SK-N-SH (cell line): ENCODE results near the gene IKZF1.

Experiments used
- CHD2 ChIP-seq: fragments of 150-350 bp; IDR thresholded peaks from 2 replicates; pipeline ENCODE4 v1.6.1; 2018; ENCODE audit warnings: low read length; ENCODE audit not compliant: partially characterized antibody
- EZH2phosphoT487 ChIP-seq: fragments of 200-600 bp; sonication (generic); IDR thresholded peaks from 2 replicates; pipeline ENCODE4 v1.6.1; 2017; ENCODE audit warnings: low read depth, mixed run types, mild to moderate bottlenecking, antibody characterized with exemption, moderate library complexity, borderline replicate concordance
- FOXM1 ChIP-seq: IDR thresholded peaks from 2 replicates; pipeline ENCODE4 v1.4.0; 2012; ENCODE audit warnings: low read depth, mild to moderate bottlenecking
- GABPA ChIP-seq: IDR thresholded peaks from 2 replicates; pipeline ENCODE4 v1.4.0; 2012; ENCODE audit warnings: low read depth, mild to moderate bottlenecking
- JUND ChIP-seq: IDR thresholded peaks from 2 replicates; pipeline ENCODE4 v1.4.0; 2012
- MXI1 ChIP-seq: IDR thresholded peaks from 2 replicates; pipeline ENCODE4 v1.6.1; 2012; ENCODE audit warnings: mild to moderate bottlenecking, low read depth, low read length, improper control_type of control experiment
- POLR2AphosphoS5 ChIP-seq: IDR thresholded peaks from 2 replicates; pipeline ENCODE4 v1.6.1; 2012; ENCODE audit warnings: low read depth, low read length
- RAD21 ChIP-seq: IDR thresholded peaks from 2 replicates; pipeline ENCODE4 v1.6.1; 2012; ENCODE audit warnings: mild to moderate bottlenecking, low read length
- RCOR1 ChIP-seq: fragments of 150-350 bp; IDR thresholded peaks from 2 replicates; pipeline ENCODE4 v1.6.1; 2017; ENCODE audit warnings: antibody characterized with exemption, low read length
- RFX5 ChIP-seq: IDR thresholded peaks from 2 replicates; pipeline ENCODE4 v1.6.1; 2012; ENCODE audit warnings: mild to moderate bottlenecking, improper control_type of control experiment, low read length
- TF ChIP-seq, protein P1 (sequence below): fragments of 200-600 bp; sonication (generic); IDR thresholded peaks from 2 replicates; pipeline ENCODE4 v1.6.1; 2017; ENCODE audit warnings: antibody characterized with exemption, mild to moderate bottlenecking, moderate library complexity
- TF ChIP-seq, protein P2 (sequence below): IDR thresholded peaks from 2 replicates; pipeline ENCODE4 v1.6.1; 2012; ENCODE audit warnings: mild to moderate bottlenecking, low read depth, low read length, moderate library complexity
- TF ChIP-seq, protein P3 (sequence below): IDR thresholded peaks from 2 replicates; pipeline ENCODE4 v1.4.0; 2012; ENCODE audit warnings: low read depth
- TF ChIP-seq, protein P4 (sequence below): fragments of 150-350 bp; IDR thresholded peaks from 2 replicates; pipeline ENCODE4 v1.6.1; 2017; ENCODE audit warnings: antibody characterized with exemption, low read length, low read depth, borderline replicate concordance

DNA sequence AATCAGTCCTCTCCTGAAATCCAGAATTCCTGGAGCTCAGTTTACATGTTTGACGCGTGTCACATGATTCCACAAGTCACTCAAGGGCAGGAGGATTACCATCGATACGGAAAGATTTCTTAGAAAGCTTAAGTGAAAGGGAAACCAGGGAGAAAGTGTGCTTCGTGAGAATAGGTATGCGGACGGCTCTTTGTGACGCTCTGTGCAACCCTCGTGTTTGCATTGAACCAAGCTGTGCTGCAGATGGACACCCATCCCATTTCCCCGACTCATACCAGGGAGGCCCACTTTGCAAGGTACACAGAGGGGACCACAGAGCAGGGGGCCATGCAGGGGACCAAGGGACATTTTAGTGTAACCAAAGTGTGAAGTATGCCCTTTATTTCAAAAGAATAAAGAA, 43.2 kb downstream of the IKZF1 start:
- TF ChIP-seq GABPA = no peak
- TF ChIP-seq JUND = no peak
- TF ChIP-seq, protein P1, sequence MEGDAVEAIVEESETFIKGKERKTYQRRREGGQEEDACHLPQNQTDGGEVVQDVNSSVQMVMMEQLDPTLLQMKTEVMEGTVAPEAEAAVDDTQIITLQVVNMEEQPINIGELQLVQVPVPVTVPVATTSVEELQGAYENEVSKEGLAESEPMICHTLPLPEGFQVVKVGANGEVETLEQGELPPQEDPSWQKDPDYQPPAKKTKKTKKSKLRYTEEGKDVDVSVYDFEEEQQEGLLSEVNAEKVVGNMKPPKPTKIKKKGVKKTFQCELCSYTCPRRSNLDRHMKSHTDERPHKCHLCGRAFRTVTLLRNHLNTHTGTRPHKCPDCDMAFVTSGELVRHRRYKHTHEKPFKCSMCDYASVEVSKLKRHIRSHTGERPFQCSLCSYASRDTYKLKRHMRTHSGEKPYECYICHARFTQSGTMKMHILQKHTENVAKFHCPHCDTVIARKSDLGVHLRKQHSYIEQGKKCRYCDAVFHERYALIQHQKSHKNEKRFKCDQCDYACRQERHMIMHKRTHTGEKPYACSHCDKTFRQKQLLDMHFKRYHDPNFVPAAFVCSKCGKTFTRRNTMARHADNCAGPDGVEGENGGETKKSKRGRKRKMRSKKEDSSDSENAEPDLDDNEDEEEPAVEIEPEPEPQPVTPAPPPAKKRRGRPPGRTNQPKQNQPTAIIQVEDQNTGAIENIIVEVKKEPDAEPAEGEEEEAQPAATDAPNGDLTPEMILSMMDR = no peak
- no peak for TF ChIP-seq CHD2
- TF ChIP-seq RFX5 = no peak
- no peak for TF ChIP-seq RAD21
- TF ChIP-seq, protein P2, sequence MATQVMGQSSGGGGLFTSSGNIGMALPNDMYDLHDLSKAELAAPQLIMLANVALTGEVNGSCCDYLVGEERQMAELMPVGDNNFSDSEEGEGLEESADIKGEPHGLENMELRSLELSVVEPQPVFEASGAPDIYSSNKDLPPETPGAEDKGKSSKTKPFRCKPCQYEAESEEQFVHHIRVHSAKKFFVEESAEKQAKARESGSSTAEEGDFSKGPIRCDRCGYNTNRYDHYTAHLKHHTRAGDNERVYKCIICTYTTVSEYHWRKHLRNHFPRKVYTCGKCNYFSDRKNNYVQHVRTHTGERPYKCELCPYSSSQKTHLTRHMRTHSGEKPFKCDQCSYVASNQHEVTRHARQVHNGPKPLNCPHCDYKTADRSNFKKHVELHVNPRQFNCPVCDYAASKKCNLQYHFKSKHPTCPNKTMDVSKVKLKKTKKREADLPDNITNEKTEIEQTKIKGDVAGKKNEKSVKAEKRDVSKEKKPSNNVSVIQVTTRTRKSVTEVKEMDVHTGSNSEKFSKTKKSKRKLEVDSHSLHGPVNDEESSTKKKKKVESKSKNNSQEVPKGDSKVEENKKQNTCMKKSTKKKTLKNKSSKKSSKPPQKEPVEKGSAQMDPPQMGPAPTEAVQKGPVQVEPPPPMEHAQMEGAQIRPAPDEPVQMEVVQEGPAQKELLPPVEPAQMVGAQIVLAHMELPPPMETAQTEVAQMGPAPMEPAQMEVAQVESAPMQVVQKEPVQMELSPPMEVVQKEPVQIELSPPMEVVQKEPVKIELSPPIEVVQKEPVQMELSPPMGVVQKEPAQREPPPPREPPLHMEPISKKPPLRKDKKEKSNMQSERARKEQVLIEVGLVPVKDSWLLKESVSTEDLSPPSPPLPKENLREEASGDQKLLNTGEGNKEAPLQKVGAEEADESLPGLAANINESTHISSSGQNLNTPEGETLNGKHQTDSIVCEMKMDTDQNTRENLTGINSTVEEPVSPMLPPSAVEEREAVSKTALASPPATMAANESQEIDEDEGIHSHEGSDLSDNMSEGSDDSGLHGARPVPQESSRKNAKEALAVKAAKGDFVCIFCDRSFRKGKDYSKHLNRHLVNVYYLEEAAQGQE = no peak
- TF ChIP-seq MXI1 = no peak
- no peak for TF ChIP-seq POLR2AphosphoS5
- TF ChIP-seq, protein P3, sequence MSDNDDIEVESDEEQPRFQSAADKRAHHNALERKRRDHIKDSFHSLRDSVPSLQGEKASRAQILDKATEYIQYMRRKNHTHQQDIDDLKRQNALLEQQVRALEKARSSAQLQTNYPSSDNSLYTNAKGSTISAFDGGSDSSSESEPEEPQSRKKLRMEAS = no peak
- TF ChIP-seq EZH2phosphoT487 = no peak
- TF ChIP-seq FOXM1 = no peak
- TF ChIP-seq, protein P4, sequence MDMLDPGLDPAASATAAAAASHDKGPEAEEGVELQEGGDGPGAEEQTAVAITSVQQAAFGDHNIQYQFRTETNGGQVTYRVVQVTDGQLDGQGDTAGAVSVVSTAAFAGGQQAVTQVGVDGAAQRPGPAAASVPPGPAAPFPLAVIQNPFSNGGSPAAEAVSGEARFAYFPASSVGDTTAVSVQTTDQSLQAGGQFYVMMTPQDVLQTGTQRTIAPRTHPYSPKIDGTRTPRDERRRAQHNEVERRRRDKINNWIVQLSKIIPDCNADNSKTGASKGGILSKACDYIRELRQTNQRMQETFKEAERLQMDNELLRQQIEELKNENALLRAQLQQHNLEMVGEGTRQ = no peak
- no peak for TF ChIP-seq RCOR1
